Epithelial cell of esophagus (primary cell): ENCODE data around the gene MLYCD.
A peak's percentile ranks its signal among the peaks of the same experiment; 100 is the strongest.

Source experiments
- DNase-seq: peaks from one replicate; pipeline ENCODE4 v3.0.0; 2010; ENCODE audit warnings: low read depth
- H3K4me3 ChIP-seq: 2 replicates; pipeline ENCODE4 v1.5.1; 2011; ENCODE audit warnings: mild to moderate bottlenecking, low read length, control low read depth
- CTCF ChIP-seq: IDR thresholded peaks from 2 replicates; pipeline ENCODE4 v1.5.1; 2011; ENCODE audit warnings: low read depth, mild to moderate bottlenecking, low read length, control low read depth, inconsistent platforms; ENCODE audit not compliant: insufficient read depth; ENCODE audit errors: missing control alignments

MLYCD gene

DNA sequence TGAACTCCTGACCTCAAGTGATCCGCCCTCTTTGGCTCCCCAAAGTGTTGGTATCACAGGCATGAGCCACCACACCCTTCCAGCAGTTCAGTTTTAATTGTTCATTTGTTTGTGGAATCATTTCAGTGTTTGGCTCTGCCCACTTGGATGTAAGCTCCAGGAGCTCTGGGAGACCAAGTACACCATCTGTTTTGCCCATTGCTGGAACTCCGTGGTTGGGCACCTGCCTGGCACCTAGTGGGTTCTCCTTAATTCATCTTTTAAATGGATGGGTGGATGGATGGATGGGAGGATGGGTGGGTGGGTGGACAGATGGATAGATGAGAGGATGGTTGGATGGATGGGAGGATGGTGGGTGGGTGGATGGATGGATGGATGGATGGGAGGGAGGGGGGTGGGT, 68.2 kb downstream of the MLYCD start:
- no peak for DNase-seq
- H3K4me3 ChIP-seq: no peak overlapping the region
- TF ChIP-seq CTCF: no peak

GRCh38 chr16:83967838-83968305, 69.0 kb downstream of the MLYCD start, which contains the start of gene NECAB2:
TSS of gene NECAB2 (plus strand) at chr16:83968244. CDS start at chr16:83968649, 405 bp downstream.
- TF ChIP-seq CTCF: peak; percentile 28
- H3K4me3 ChIP-seq: no peak within 1 kb of the TSS
- peak; percentile 22 for DNase-seq

DNA sequence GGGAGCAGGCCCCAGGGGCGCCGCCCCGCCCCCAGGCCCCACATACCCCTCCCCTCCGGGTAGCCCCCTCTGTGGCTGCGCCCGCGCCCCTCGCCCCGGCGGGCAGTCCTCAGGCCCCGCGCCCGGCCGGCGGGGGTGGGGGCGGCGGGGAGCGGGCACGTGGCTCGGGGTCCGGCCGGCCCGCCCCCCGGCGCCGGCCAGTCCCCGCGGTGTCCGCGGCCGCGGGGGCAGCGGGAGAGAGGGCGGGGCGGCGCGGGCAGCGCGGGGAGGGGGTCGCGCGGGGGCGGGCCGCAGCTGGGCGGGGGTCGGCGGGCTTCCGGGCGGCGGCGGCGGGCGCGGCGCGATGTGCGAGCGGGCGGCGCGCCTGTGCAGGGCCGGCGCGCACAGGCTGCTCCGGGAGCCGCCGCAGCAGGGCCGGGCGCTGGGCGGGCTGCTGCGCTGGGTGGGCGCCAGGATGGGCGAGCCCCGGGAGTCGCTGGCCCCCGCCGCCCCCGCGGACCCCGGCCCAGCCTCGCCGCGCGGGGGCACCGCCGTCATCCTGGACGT, 69.5 kb downstream of the MLYCD start:
- TF ChIP-seq CTCF: no peak
- H3K4me3 ChIP-seq: no peak overlapping the region
- no peak for DNase-seq

GRCh38 chr16:83968891-83969649, 70.2 kb downstream of the MLYCD start:
- no peak overlapping the region for H3K4me3 ChIP-seq
- no peak for DNase-seq
- TF ChIP-seq CTCF: no peak

- TF ChIP-seq CTCF: no peak
- DNase-seq: no peak
- H3K4me3 ChIP-seq: no peak overlapping the region
Measured at GRCh38 chr16:83969771-83970429, 71.0 kb downstream of the MLYCD start.

GRCh38 chr16:83970430-83970815, 71.5 kb downstream of the MLYCD start:
- no peak for DNase-seq
- TF ChIP-seq CTCF: no peak
- no peak overlapping the region for H3K4me3 ChIP-seq
